GM21825 (cell line): ENCODE results near the gene HILPDA.
"Not testable (repeated sequence)": the region's sequence is repeated elsewhere in the genome, so short reads cannot be mapped to it uniquely, and the experiment has no call there.

Source experiments
- ATAC-seq: cut with Tn5 transposase; IDR thresholded peaks from one replicate; pipeline ENCODE4 v1.9.1; 2021; ENCODE audit warnings: mild to moderate bottlenecking, moderate library complexity; ENCODE audit not compliant: unreplicated experiment

Gene HILPDA

GRCh38 chr7:128459394-128459878 is 3.8 kb downstream of the HILPDA start:
- ATAC-seq = peak; percentile 39

GRCh38 chr7:128462460-128462859 is 6.8 kb downstream of the HILPDA start:
- no peak for ATAC-seq

GRCh38 chr7:128463345-128463744 is 7.7 kb downstream of the HILPDA start:
- not testable (repeated sequence) for ATAC-seq

DNA sequence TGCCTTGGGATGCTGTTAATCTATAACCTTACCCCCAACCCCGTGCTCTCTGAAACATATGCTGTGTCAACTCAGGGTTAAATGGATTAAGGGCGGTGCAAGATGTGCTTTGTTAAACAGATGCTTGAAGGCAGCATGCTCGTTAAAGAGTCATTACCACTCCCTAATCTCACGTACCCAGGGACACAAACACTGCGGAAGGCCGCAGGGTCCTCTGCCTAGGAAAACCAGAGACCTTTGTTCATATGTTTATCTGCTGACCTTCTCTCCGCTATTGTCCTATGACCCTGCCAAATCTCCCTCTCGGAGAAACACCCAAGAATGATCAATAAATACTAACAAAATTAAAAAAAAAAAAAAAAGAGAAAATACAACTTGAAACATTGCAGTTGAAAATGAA is 8.3 kb downstream of the HILPDA start:
- not testable (repeated sequence) for ATAC-seq

GRCh38 chr7:128466871-128467270 is 11.2 kb downstream of the HILPDA start:
- not testable (repeated sequence) for ATAC-seq

DNA sequence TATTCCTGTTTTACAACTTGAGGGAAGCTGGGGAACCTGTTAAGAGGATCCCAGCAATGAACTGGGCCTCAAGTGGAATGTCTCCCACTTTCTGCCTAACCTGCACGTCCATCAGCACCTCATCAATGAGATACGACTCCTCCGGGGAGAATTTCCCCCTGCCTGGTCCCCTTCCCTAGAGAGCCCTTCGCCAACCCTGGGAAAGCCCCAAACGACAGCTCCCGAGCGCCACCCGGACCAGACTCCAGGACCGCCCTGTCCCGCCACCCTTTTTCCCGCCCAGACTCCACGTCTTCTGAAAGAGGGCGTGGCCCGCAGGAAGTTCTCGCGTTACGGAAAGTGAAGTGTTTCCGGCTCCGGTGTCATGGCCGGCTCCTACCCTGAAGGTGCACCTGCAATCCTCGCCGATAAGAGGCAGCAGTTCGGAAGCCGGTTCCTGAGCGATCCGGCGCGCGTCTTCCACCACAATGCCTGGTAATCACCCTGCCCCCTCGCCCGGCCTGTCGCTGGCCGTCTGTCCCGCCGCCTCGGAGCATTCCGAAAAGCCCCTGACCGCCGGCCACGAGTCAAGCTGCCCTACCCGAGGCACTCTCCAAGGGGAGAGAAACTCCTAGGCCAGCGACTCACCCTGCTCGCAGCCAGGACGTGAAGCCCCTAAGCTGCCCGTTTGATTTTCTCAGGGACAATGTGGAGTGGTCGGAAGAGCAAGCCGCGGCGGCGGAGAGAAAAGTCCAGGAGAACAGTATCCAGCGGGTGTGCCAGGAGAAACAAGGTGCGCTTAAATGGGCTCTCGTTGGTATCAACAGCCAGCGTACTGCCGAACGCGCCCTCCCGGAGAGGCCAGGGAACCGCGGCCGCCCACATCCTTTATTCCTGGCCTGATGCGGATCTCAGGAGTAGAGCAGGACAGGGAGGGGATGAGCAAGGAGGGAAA is 21.0 kb downstream of the HILPDA start, which contains the start of gene METTL2B:
Gene METTL2B (plus strand): TSS at position 347 of the 934 bp plus-strand sequence. CDS start 18 bp downstream, at position 365.
- peak; percentile 91 for ATAC-seq

GRCh38 chr7:128477336-128477690 is 21.6 kb downstream of the HILPDA start:
- not testable (repeated sequence) for ATAC-seq

GRCh38 chr7:128479082-128479481 is 23.4 kb downstream of the HILPDA start:
- not testable (repeated sequence) for ATAC-seq

GRCh38 chr7:128488134-128488533 is 32.5 kb downstream of the HILPDA start:
- not testable (repeated sequence) for ATAC-seq

- no peak for ATAC-seq
Observed at GRCh38 chr7:128497405-128497804, 41.7 kb downstream of the HILPDA start.

- ATAC-seq = not testable (repeated sequence)
Observed at GRCh38 chr7:128505416-128505815, 49.7 kb downstream of the HILPDA start.

DNA sequence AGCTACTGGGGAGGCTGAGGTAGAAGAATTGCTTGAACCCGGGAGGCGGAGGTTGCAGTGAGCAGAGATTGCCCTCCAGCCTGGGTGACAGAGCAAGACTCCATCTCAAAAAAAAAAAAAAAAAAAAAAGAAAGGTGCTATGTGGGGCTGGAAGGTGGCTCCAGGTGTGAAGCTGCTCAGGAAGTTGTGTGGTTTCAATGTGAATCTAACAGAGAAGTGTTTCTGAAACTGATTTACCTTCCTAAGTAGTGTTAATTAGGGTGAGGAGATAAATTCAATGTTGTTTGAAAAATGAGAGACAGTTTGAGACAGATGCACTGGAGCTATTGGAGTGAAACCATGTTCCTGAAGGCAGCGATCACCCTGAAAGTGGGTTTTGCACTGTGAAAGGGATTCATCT is 51.1 kb downstream of the HILPDA start:
- peak; percentile 44 for ATAC-seq

DNA sequence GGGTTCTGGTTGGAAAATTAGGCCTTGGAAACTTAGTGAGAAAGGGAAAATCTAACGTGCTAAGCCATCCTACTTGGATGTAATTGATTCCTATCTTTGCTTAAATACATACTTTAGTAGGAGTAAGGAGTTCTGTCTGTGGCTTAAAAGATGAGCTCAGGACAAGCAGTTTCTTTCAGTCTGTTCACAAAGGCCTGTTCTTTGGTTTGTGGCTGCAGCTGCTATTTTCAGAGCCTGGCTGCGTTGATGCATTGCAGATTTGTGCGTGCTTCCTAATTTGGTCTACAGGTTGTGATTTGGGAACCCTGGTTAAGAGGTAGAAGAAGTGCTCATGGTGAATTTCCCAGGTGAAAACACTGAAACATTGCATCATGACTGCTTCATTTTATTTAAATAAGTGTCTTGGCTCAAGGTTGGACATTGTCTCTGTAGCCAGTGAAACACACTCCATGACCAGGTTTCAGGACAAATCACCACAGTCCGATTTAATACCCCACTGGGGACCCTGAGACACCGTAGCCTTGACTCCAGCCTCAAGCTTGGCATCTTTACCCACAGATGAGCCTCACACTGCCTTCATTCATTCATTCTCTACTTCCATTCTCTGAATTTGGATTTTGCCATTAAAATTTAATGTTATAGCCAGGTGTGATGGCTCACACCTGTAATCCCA is 51.8 kb downstream of the HILPDA start:
- ATAC-seq = peak; percentile 59
